ENCODE data around the gene CAPN6.

The CAPN6 gene

DNA sequence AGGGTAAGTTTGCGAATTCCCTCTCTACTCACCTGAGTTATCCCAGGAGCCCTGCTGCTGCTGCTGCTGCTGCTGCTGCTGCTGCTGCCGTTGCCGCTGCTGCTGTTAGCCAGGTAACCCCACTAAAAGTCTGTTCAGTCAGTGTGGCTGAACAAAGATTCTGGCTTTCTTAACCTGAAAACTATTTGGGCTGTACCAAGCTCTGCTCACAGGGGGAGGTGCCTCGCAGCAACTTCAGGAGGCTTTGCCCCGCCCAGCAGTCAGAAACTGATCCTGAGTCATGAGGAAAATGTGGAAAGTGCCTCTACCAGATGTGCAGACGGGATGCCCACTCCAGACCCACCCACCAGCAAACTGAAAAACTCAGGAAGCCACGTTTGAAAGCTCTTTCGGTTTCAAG lies at the start of gene CAPN6:
Gene CAPN6, minus strand, starts transcription at position 145 of the 400 bp plus-strand sequence. CDS start 6,547 bp downstream, outside the sequence.
- DNase-seq (ENCODE audit: low read depth in 2 of 2), result no peak

DNA sequence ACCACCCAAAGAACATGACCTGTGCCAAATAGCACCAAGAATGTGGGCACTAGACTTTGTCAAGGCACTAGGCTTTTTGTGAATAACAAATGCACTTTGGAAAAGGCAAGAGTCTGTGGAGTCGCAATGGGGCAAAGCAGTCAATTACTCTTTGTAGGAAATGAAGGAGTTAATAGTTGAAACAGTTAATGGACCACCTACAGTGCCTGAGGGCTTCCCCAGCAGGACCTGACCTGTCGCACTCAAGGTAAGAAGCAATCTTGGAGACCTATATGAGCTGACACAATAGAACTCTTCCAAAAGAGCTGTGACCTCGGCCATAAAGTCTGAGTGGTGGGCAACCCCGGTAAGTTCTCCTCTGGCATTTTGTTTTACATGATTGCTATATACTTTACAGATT lies 49.2 kb upstream of the CAPN6 start:
- DNase-seq (ENCODE audit: low read depth in 2 of 2), result no peak

DNA sequence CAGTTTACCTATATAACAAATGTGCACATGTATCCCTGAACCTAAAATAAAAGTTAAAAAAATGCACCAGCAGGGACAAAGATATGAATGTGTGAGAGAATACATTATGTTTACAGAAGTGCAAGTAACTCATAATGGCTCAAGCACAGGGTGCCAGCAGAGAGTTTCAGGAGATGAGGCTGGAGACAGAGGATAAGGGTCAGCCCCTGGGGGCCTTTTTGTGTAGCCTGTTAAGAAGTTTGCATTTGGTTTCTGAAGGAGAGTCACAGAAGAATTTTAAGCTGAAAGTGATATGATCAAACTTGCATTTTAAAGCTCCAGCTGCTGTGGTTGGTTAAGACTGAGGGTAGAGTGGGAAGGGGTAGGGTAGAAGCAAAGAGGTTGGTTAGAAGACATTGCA lies 48.6 kb upstream of the CAPN6 start:
- no peak for DNase-seq (ENCODE audit: low read depth in 2 of 2)

GRCh38 chrX:111309083-111309482 lies 38.8 kb upstream of the CAPN6 start:
- DNase-seq (ENCODE audit: low read depth in 2 of 2), result no peak

GRCh38 chrX:111308039-111308438 lies 37.8 kb upstream of the CAPN6 start:
- no peak for DNase-seq (ENCODE audit: low read depth in 2 of 2)

GRCh38 chrX:111302284-111302683 lies 32.0 kb upstream of the CAPN6 start:
- no peak for DNase-seq (ENCODE audit: low read depth in 2 of 2)

GRCh38 chrX:111288841-111289240 lies 18.6 kb upstream of the CAPN6 start:
- no peak for DNase-seq (ENCODE audit: low read depth in 2 of 2)

GRCh38 chrX:111284631-111285293 lies 14.5 kb upstream of the CAPN6 start:
- DNase-seq (ENCODE audit: low read depth in 2 of 2), result no peak

- DNase-seq (ENCODE audit: low read depth in 2 of 2), result no peak
These were observed 13.2 kb upstream of the CAPN6 start for GRCh38 chrX:111283446-111283845.

DNA sequence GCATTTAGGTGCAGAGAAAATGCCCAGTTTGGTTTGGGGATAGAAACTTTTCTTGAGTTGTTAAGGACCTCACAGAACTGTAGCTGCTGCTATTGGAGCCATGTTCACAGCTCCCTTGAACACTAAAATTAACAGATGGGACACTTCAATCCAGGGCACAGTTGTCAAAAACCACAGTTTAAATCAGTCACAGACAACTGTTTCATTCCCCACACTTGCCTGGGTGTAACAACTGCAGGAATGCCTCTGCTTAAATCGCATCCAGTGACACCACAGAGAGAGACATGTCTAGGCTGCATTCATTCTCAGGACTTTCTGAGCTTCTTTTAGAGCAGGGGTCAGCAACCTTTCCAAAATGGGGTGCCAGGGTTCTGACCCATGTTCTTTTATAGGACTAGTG lies 12.7 kb upstream of the CAPN6 start:
- no peak for DNase-seq (ENCODE audit: low read depth in 2 of 2)

- no peak for DNase-seq (ENCODE audit: low read depth in 2 of 2)
These were observed 11.9 kb upstream of the CAPN6 start for GRCh38 chrX:111282139-111282538.

DNA sequence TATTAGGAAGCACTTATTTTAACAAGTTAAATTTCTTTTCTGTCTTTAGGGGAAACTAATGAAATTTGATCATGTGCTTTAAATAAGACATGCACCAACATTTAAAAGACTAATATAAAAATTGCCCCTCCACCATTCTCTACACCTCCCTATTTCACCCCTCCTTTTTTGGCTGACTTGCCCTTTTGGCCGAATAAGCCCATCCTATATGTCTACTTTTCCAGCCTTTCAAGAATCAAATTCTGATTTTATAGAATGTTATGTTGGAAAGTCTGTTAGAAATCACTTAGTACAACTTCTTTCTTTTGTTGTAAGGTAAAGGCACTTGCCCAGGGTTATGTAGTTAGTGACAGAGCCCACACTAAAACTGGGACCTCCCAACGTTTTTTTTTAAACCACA lies 1.8 kb downstream of the CAPN6 start:
- no peak for DNase-seq (ENCODE audit: low read depth in 2 of 2)

- no peak for DNase-seq (ENCODE audit: low read depth in 2 of 2)
These were observed 4.8 kb downstream of the CAPN6 start for GRCh38 chrX:111265486-111265885.

- no peak for DNase-seq (ENCODE audit: low read depth in 2 of 2)
These were observed 5.9 kb downstream of the CAPN6 start for GRCh38 chrX:111264385-111264784.

DNA sequence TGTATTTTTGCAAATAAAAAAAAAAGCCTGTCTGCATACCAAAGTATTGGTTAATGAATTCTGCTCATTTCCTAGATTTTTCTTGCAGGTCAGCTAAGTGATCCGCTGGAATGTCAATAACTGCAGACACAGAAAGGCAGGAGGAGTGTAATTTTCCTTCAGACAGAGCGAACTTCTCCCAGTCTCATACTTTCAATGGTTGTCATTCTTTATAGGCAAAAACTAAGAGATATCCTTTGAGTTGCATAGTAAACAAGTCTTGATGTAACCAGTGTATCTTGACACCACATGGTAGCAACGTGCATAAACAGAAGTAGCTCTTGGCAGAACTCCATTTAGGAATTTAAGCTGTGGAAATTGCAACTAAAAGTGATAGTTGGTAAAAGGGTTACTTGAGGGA lies 8.2 kb downstream of the CAPN6 start:
- DNase-seq (ENCODE audit: low read depth in 2 of 2), result no peak

DNA sequence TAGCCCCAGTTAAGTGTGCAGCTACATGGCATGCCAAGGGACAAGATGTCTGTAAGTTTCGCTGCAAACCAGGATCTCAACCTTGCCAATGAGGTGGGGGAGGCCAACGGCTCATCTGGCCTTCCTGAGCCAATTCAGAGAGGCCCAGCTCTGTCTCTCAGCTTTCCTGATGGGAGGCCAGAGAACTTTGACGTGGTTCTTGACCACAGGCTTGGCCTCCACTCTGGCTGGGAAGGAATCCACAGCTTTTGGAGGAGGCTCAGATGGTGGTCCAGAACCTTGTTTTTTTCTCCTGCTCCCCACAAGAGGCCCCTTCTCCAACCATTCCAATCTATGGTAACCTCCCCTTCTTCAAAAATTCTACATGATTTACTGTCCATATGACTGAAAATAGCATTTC lies 9.8 kb downstream of the CAPN6 start:
- DNase-seq (ENCODE audit: low read depth in 2 of 2), result no peak

GRCh38 chrX:111259559-111259958 lies 10.7 kb downstream of the CAPN6 start:
- no peak for DNase-seq (ENCODE audit: low read depth in 2 of 2)

DNA sequence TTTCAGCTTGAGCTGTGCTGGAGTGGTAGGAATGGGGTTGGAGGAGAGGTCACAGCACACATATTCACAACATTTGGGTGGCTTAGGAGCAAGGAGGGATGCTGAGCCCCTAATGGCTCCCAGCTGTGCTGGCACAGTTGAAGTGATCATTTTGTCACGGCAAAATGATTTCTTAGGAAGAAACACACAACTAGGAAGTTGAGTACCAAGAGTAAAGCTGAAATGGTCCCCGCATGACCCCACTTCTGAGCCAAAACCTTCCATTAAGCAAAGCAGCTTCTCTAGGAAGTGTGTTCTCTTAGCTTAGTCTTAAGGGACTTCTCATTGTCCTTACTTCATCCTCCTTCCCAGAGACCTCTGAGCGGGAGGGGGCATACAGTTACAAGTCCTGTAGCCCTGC lies 12.6 kb downstream of the CAPN6 start:
- no peak for DNase-seq (ENCODE audit: low read depth in 2 of 2)

GRCh38 chrX:111254896-111255693 lies 15.2 kb downstream of the CAPN6 start:
- DNase-seq (ENCODE audit: low read depth in 2 of 2), result no peak

- DNase-seq (ENCODE audit: low read depth in 2 of 2), result no peak
These were observed 26.0 kb downstream of the CAPN6 start for GRCh38 chrX:111244235-111244750.

DNA sequence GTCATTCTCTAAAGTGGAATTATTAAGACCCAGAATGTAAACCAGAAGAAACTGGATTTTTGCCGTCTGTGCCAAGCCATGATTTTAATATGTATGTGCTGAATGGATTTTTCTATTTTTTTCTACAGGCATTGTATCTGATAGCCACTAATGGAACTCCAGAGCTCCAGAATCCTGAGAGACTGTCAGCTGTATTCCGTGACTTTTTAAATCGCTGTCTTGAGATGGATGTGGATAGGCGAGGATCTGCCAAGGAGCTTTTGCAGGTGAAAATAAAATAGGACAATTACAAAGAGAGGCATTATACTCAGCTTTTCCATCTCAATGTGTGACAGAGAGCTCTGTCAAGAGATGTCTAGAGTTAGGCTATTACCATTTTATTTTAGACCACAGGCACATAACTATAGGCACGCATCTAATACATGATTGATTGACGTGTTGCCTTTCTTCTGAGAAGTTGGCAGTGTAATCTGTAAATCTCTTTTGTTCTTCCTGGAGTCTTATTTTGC lies 53.9 kb downstream of the CAPN6 start:
- DNase-seq (ENCODE audit: low read depth in 2 of 2), result no peak

DNA sequence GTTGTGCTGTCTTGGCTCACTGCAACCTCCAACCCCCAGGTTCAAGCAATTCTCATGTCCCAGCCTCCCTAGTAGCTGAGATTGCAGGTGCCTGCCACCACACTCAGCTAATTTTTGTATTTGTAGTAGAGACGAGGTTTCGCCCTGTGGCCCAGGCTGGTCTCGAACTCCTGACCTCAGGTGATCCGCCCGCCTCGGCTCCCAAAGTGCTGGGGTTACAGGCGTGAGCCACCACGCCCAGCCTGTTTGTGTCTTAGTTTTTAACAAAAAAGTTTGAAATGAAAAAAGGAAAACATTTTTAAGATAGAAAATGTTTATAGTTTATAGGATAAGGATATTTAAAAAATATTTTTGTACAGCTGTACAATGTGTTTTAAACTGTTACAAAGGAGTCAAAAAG lies 62.4 kb downstream of the CAPN6 start:
- DNase-seq (ENCODE audit: low read depth in 2 of 2), result no peak

DNA sequence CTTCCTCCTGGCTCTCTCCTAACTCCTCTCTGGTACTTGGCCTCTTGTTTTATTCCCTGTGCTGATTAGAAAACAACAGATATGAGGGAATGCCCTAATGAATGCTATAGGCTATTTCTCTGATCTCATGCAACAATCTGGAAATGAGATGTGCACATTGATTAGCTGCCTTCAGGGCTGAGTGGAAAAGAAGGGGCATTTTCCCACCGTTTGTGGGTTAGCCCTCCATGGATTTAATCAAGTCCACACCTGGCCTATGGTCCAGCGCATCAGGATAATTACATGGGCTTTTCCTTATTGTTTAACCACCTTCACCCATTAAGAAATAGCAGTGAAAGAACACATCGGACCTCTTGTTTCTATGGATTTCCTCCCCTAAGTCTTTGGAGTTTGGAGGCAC lies 70.0 kb downstream of the CAPN6 start:
- DNase-seq (ENCODE audit: low read depth in 2 of 2), result no peak

Data from stimulated activated CD4-positive, alpha-beta T cell treated with anti-CD3 and anti-CD28 coated beads, Interleukin-1b, Interleukin-23, amount 100 ng/mL, for 1 hour (primary cell).